ENCODE results near the gene ZNF500. TPM values are rescaled to one million over a fixed set of nuclear protein-coding genes. Genes with fewer than 3 reads are reported as not detected.

ZNF500 gene
- polyA plus RNA-seq = 10 to 100 TPM in 1 of 3 donors, 1 to 10 TPM in 2; 4.4 to 13.1 (median 8.9) TPM

DNA sequence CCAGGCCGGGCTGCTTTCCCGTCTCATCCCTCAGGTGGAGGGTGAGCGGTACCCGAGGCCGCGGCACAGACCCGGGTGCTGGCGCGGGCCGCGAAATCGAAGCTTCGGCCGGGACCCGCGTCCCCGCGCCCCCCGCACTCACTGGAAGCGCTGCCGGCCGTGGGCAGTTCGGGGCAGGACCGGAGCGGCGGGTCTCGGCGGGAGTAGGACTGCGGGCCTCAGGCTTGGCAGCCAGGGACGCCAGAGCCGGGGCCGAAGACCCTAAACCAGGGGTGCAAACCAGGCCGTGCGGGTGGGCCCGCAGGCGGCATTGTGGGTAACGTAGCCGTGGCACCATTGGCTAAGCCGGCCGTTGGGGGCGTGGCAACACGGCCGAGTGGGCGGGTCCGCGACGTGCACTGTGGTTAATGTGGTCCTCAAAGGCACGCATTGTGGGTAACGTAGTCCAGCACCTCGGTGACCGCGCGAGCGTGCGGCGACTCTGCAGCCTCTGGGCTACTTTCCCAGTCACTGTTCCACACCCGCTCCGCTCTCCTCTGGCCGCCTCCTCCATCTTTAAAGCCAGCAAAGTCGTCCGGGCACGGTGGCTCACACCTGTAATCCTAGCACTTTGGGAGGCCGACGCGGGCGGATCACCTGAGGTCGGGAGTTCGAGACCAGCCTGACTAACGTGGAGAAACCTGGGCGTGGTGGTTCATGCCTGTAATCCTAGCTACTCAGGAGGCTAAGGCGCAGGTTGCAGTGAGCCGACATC lies at the start of gene ZNF500:
TSS of gene ZNF500 (minus strand) at position 288 of the 754 bp plus-strand sequence. CDS start 1,184 bp downstream, outside the sequence.
- peak; percentile 92 to 94 (median 92) for DNase-seq
- Mint-ChIP-seq H3K27ac (peak within 1 kb of the TSS; percentile 83 to 94 (median 88)), H3K9me3 (no peaks in the 10 kb centered on the region), H3K4me3 (peak within 1 kb of the TSS; percentile 88 to 97 (median 91)), H3K4me1 (peaks cover 33 to 37% of the 10 kb centered on the region in 2 donors), H3K36me3 (no peaks in the 10 kb centered on the region), H3K27me3 (ENCODE audit: low read depth in 3 of 3) (peaks cover 12 to 23% (median 15%) of the 10 kb centered on the region in 3 donors)

DNA sequence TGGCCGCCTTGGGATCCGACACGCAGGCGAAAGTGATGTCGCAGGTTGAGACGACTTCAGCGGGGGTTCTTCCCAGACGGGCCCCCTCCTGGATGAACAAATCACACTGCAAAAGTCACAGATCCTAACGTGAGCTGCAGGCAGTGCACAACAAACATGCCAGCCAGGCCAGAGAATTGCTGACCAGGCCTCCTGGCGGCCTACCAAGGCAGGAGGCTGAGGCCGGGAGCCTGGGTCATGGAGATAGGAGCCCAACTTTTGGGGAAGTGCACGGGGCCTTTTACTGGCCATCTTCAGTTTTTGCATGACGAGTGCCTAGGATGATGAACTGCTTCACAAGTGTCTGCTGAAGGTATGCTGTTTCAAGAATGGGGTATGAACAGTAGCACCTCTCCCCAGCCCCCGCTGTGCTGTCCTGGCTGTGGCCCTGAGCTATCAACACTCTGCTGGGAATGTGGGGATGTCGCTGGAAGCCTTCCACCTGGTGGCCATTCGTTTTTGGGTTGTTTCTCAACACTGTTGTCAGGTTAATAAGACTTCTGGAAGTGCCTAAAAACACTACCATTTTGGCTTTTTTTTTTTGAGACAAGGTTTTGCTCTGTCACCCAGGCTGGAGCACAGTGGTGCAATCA lies 47.7 kb upstream of the ZNF500 start:
- Mint-ChIP-seq H3K27ac (peak overlapping the region in 2 of 6 donors; percentile 2 to 57), H3K4me1 (no peaks in the 10 kb centered on the region), H3K27me3 (ENCODE audit: low read depth in 3 of 3) (peaks cover 0 to 3% (median 0%) of the 10 kb centered on the region in 3 donors), H3K9me3 (no peaks in the 10 kb centered on the region), H3K36me3 (peaks cover 15 to 42% (median 15%) of the 10 kb centered on the region in 3 donors), H3K4me3 (no peak overlapping the region)
- no peak for DNase-seq

DNA sequence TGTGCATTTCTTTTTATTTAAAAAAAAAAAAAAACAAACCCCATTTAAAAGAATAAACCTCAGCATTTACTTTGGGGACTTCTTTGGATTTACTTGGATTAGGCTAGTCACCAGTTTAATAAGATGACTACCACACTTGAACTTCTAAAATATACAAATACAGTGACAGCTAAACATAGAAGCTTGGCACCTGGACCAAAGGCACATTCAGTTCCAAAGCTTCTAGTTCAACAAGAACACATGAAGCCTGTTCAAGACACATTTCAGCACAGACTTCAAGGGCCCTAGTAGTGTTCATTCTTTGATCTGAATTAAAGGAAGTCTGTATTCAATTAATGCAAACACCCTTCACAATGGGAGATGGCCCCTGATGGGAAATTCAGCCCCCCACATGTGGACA lies 47.1 kb upstream of the ZNF500 start:
- peaks cover 15 to 40% (median 15%) of the 10 kb centered on the region in 3 donors for H3K36me3 Mint-ChIP-seq
- H3K4me1 Mint-ChIP-seq = no peaks in the 10 kb centered on the region
- H3K4me3 Mint-ChIP-seq = no peak overlapping the region
- H3K27me3 Mint-ChIP-seq (ENCODE audit: low read depth in 3 of 3) = peaks cover 0 to 3% (median 0%) of the 10 kb centered on the region in 3 donors
- no peaks in the 10 kb centered on the region for H3K9me3 Mint-ChIP-seq
- DNase-seq = no peak
- peak overlapping the region in 1 of 6 donors; percentile 34 for H3K27ac Mint-ChIP-seq

GRCh38 chr16:4813251-4814003 lies 46.5 kb upstream of the ZNF500 start:
- Mint-ChIP-seq H3K9me3 (no peaks in the 10 kb centered on the region), H3K36me3 (peaks cover 15 to 35% (median 15%) of the 10 kb centered on the region in 3 donors), H3K27ac (no peak overlapping the region), H3K27me3 (ENCODE audit: low read depth in 3 of 3) (peaks cover 0 to 2% (median 0%) of the 10 kb centered on the region in 3 donors), H3K4me1 (no peaks in the 10 kb centered on the region), H3K4me3 (no peak overlapping the region)
- no peak for DNase-seq

DNA sequence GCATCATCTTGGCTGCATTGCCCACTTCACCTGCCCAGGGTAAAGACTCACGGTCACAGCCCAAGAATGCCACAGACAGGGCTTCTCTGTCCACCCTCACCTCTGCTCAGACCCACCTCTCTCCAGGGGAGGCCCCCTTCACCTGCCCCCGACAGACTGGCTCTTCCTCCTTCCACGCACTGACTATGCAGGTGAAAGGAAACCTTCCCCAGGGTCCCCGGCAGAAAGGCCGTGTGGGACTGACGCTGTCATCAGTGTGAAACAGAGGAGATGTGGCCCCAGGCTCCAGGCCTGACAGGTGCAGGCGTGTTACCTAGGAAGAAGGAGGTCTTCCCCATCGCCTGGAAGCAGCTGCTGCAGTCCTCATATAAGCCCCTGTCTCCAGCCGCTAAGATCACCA lies 44.8 kb upstream of the ZNF500 start:
- peak overlapping the region in 1 of 6 donors; percentile 58 for H3K27ac Mint-ChIP-seq
- H3K9me3 Mint-ChIP-seq = no peaks in the 10 kb centered on the region
- no peak for DNase-seq
- peaks cover 0 to 2% (median 0%) of the 10 kb centered on the region in 3 donors for H3K27me3 Mint-ChIP-seq (ENCODE audit: low read depth in 3 of 3)
- peaks cover 11 to 40% (median 15%) of the 10 kb centered on the region in 3 donors for H3K36me3 Mint-ChIP-seq
- H3K4me3 Mint-ChIP-seq = no peak overlapping the region
- no peaks in the 10 kb centered on the region for H3K4me1 Mint-ChIP-seq

GRCh38 chr16:4811242-4811641 lies 44.3 kb upstream of the ZNF500 start:
- peaks cover 9 to 37% (median 12%) of the 10 kb centered on the region in 3 donors for H3K36me3 Mint-ChIP-seq
- DNase-seq = no peak
- H3K27me3 Mint-ChIP-seq (ENCODE audit: low read depth in 3 of 3) = peaks cover 0 to 2% (median 0%) of the 10 kb centered on the region in 3 donors
- H3K4me1 Mint-ChIP-seq = no peaks in the 10 kb centered on the region
- H3K27ac Mint-ChIP-seq = no peak overlapping the region
- H3K4me3 Mint-ChIP-seq = no peak overlapping the region
- no peaks in the 10 kb centered on the region for H3K9me3 Mint-ChIP-seq

DNA sequence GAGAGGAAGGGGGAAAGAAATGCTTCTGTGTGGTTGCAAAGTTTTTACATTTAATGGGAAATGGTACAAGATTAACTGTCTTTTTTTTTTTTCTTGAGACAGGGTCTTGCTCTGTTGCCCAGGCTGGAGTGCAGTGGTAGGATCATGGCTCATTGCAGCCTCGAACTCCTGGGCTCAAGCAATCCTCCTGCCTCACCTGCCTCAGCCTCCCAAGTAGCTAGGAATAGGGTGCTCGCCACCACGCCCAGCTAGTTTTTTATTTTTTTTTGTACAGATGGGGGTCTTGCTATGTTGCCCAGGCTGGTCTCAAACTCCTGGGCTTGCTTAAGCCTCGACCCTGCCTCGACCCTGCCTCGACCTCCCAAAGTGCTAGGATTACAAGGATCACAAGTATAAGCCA lies 39.3 kb upstream of the ZNF500 start:
- H3K36me3 Mint-ChIP-seq = peaks cover 0 to 11% (median 0%) of the 10 kb centered on the region in 3 donors
- no peaks in the 10 kb centered on the region for H3K9me3 Mint-ChIP-seq
- H3K27ac Mint-ChIP-seq = peak overlapping the region in 1 of 6 donors; percentile 14
- H3K27me3 Mint-ChIP-seq (ENCODE audit: low read depth in 3 of 3) = peaks cover 0 to 2% (median 0%) of the 10 kb centered on the region in 3 donors
- DNase-seq = no peak
- H3K4me3 Mint-ChIP-seq = no peak overlapping the region
- peaks cover 7 to 11% of the 10 kb centered on the region in 2 donors for H3K4me1 Mint-ChIP-seq

- H3K4me3 Mint-ChIP-seq = no peak overlapping the region
- H3K36me3 Mint-ChIP-seq = peaks cover 0 to 8% (median 0%) of the 10 kb centered on the region in 3 donors
- H3K9me3 Mint-ChIP-seq = no peaks in the 10 kb centered on the region
- DNase-seq = no peak
- H3K4me1 Mint-ChIP-seq = peaks cover 11 to 14% of the 10 kb centered on the region in 2 donors
- H3K27me3 Mint-ChIP-seq (ENCODE audit: low read depth in 3 of 3) = peaks cover 0 to 2% (median 0%) of the 10 kb centered on the region in 3 donors
- H3K27ac Mint-ChIP-seq = peak overlapping the region in 1 of 6 donors; percentile 40
Measured at GRCh38 chr16:4805231-4805630, 38.3 kb upstream of the ZNF500 start.

DNA sequence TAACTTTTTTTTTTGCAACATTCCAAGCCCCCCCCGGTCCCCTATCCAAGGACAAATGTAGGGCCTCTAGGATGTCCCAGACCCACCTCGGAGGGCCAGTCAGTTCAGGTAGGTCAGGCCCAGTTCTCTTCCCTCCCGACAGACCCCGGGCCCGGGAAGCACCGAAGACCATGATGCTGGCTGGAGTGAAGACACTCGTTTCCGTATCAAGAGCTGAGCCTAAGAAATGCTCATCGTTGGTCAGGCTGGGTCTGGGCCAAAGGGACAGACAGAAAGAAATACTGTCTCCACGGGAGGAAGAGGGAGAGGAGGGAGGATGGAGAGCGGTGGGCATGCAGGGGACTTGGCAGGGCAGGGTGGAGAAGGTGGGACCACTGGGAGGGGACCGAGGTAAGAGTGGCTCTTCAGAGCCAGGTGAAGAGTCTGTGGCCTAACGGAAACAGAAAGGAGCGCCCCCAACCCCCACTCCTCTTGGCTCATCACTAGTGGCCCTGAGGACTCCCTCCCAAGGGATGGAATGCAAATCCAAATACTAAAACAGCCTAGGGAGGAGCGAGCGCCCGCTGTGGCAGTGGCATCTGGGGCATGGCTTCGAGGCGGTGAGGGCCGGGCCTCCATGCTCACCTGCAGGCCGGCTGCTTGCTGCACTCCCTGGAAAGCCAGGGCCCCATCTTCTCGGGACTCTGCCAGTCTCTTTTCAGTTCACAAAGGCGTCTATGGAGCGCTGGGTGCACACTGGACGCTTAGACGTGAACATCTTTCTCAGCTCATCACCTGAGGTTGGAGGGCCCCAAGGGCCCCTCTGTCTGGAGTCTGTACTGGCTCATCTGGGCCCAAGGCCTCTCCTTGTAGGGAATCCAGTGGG lies 37.2 kb upstream of the ZNF500 start:
- H3K9me3 Mint-ChIP-seq = no peaks in the 10 kb centered on the region
- H3K27ac Mint-ChIP-seq = peak overlapping the region in 1 of 6 donors; percentile 49
- DNase-seq = no peak
- H3K4me3 Mint-ChIP-seq = peak overlapping the region in 4 of 5 donors; percentile 15 to 88 (median 58)
- H3K4me1 Mint-ChIP-seq = peaks cover 11 to 14% of the 10 kb centered on the region in 2 donors
- peaks cover 0 to 8% (median 0%) of the 10 kb centered on the region in 3 donors for H3K36me3 Mint-ChIP-seq
- H3K27me3 Mint-ChIP-seq (ENCODE audit: low read depth in 3 of 3) = peaks cover 0 to 2% (median 0%) of the 10 kb centered on the region in 3 donors

GRCh38 chr16:4803401-4803844 lies 36.5 kb upstream of the ZNF500 start:
- Mint-ChIP-seq H3K27ac (peak overlapping the region in 2 of 6 donors; percentile 67 to 72), H3K9me3 (no peaks in the 10 kb centered on the region), H3K4me3 (peak overlapping the region; percentile 82 to 88 (median 84)), H3K27me3 (ENCODE audit: low read depth in 3 of 3) (peaks cover 0 to 2% (median 0%) of the 10 kb centered on the region in 3 donors), H3K36me3 (peaks cover 0 to 8% (median 0%) of the 10 kb centered on the region in 3 donors), H3K4me1 (peaks cover 11 to 14% of the 10 kb centered on the region in 2 donors)
- DNase-seq = no peak

- Mint-ChIP-seq H3K4me1 (peaks cover 11 to 14% of the 10 kb centered on the region in 2 donors), H3K9me3 (no peaks in the 10 kb centered on the region), H3K36me3 (peaks cover 0 to 7% (median 0%) of the 10 kb centered on the region in 3 donors), H3K27me3 (ENCODE audit: low read depth in 3 of 3) (peaks cover 0 to 2% (median 0%) of the 10 kb centered on the region in 3 donors), H3K4me3 (peak overlapping the region; percentile 82 to 88 (median 84)), H3K27ac (peak overlapping the region in 5 of 6 donors; percentile 26 to 73 (median 67))
- DNase-seq = peak; percentile 88 to 90 (median 90)
Measured at GRCh38 chr16:4802659-4803287, 35.8 kb upstream of the ZNF500 start.

DNA sequence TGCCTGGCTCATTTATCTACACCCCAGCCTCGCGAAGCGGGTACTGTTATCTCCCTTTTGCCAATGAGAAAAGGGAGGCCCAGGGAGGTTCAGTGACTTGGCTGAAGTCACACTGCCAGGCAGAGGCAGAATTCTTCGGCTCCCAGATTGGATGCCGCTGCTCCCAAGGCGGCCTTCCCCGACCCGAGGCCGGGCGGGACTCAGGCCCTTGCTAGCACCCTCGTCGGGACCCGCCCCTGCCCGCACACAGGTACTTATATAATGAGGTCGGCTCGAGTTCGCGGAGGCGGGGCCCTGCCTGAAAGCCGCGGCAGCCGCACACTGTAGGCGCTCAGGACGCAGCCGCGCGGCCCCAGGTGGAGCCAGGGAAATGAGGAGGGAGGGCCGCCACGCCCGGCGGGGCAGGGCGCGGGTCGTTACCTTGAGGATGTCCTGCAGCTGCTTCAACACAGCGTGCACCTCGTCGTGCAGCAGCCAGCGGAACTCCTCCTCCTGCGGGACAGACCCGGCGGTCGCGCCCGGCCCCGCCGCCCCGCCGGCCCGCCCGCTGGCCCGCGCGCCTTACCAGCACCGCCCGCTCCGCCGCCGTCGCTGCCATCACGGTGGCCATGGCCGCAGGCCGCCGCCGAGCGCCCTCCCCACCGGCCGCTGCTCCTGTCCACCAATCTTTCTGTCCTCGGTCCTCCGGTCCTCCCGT lies 35.1 kb upstream of the ZNF500 start, which contains the start of gene ROGDI:
TSS of gene ROGDI (minus strand) at position 672 of the 697 bp plus-strand sequence. CDS start at position 610, 62 bp downstream.
- no peaks in the 10 kb centered on the region for H3K9me3 Mint-ChIP-seq
- peak within 1 kb of the TSS in 5 of 6 donors; percentile 40 to 79 (median 67) for H3K27ac Mint-ChIP-seq
- peaks cover 11 to 14% of the 10 kb centered on the region in 2 donors for H3K4me1 Mint-ChIP-seq
- peaks cover 0 to under 1% (median 0%) of the 10 kb centered on the region in 3 donors for H3K36me3 Mint-ChIP-seq
- peak within 1 kb of the TSS; percentile 83 to 88 (median 85) for H3K4me3 Mint-ChIP-seq
- peaks cover 0 to 2% (median 0%) of the 10 kb centered on the region in 3 donors for H3K27me3 Mint-ChIP-seq (ENCODE audit: low read depth in 3 of 3)
- DNase-seq = no peak
